HEK293 (cell line): ENCODE data around the gene ABCA12.

ENCODE experiments used
- CTCF ChIA-PET: fragments of 350-600 bp; formaldehyde crosslinking; extraction: SDS; loops from one replicate; lab custom pipeline; 2021; ENCODE audit warnings: antibody characterized with exemption; lab: Yijun Ruan, JAX
- POLR2A ChIA-PET: fragments of 300-600 bp; formaldehyde crosslinking; extraction: SDS; loops from one replicate; lab custom pipeline; 2020; ENCODE audit warnings: antibody characterized with exemption, inconsistent platforms; lab: Yijun Ruan, JAX
- H3K27ac ChIP-seq: fragments of 200-500 bp; sonication (Bioruptor generic); 2 replicates; pipeline ENCODE4 v1.5.1; 2014; ENCODE audit warnings: low read depth, low read length, control low read depth, inconsistent platforms; ENCODE audit errors: extremely low read depth
- H3K36me3 ChIP-seq, 2 experiments: fragments of 200-500 bp in 1 of 2; sonication (Bioruptor generic) in 1 of 2; 1 replicate in 1 of 2; 2 replicates in 1 of 2; pipeline ENCODE4 v1.5.1; 2014 to 2017; ENCODE audit warnings: inconsistent platforms in 2 of 2, low read length in 2 of 2; ENCODE audit not compliant: control insufficient read depth in 2 of 2, insufficient read depth in 1 of 2
- H3K4me1 ChIP-seq: fragments of 200-500 bp; sonication (Bioruptor generic); 2 replicates; pipeline ENCODE4 v1.5.1; 2014; ENCODE audit warnings: mild to moderate bottlenecking, low read length, inconsistent platforms; ENCODE audit not compliant: control insufficient read depth, insufficient read depth
- H3K4me3 ChIP-seq: 2 replicates; pipeline ENCODE4 v1.5.1; 2011; ENCODE audit warnings: low read depth, mild to moderate bottlenecking, control low read depth, low read length, moderate library complexity
- H3K9me3 ChIP-seq: fragments of 200-500 bp; sonication (Bioruptor generic); 2 replicates; pipeline ENCODE4 v1.5.1; 2014; ENCODE audit warnings: low read depth, low read length, inconsistent platforms; ENCODE audit not compliant: control insufficient read depth, insufficient read depth
- KLF7 ChIP-seq: fragments of 450-650 bp; formaldehyde crosslinking; IDR thresholded peaks from 2 replicates; pipeline ENCODE4 v1.5.1; 2016; ENCODE audit warnings: missing biosample characterization, missing genetic modification characterization, borderline replicate concordance
- ZBTB10 ChIP-seq: fragments of 450-650 bp; formaldehyde crosslinking; IDR thresholded peaks from 2 replicates; pipeline ENCODE4 v1.5.1; 2016; ENCODE audit warnings: missing biosample characterization, missing genetic modification characterization
- ZBTB48 ChIP-seq: fragments of 450-650 bp; formaldehyde crosslinking; IDR thresholded peaks from 2 replicates; pipeline ENCODE4 v1.5.1; 2016; ENCODE audit warnings: missing biosample characterization, missing genetic modification characterization
- ZFP3 ChIP-seq: fragments of 450-650 bp; formaldehyde crosslinking; IDR thresholded peaks from 2 replicates; pipeline ENCODE4 v1.5.1; 2016; ENCODE audit warnings: low read depth, missing biosample characterization, missing genetic modification characterization
- ZNF112 ChIP-seq: fragments of 450-650 bp; formaldehyde crosslinking; IDR thresholded peaks from 2 replicates; pipeline ENCODE4 v1.5.0; 2017; ENCODE audit warnings: missing biosample characterization, missing genetic modification characterization
- ZNF114 ChIP-seq: fragments of 450-650 bp; formaldehyde crosslinking; IDR thresholded peaks from 2 replicates; pipeline ENCODE4 v1.5.0; 2017; ENCODE audit warnings: missing biosample characterization, missing genetic modification characterization
- ZNF169 ChIP-seq: fragments of 450-650 bp; formaldehyde crosslinking; IDR thresholded peaks from 2 replicates; pipeline ENCODE4 v1.5.1; 2016; ENCODE audit warnings: missing biosample characterization, missing genetic modification characterization
- ZNF324 ChIP-seq: fragments of 450-650 bp; formaldehyde crosslinking; IDR thresholded peaks from 2 replicates; pipeline ENCODE4 v1.5.1; 2016; ENCODE audit warnings: missing biosample characterization, missing genetic modification characterization
- ZNF362 ChIP-seq: fragments of 450-650 bp; formaldehyde crosslinking; IDR thresholded peaks from 2 replicates; pipeline ENCODE4 v1.5.1; 2016; ENCODE audit warnings: missing biosample characterization, missing genetic modification characterization
- ZNF560 ChIP-seq: fragments of 450-650 bp; formaldehyde crosslinking; IDR thresholded peaks from 2 replicates; pipeline ENCODE4 v1.5.1; 2017; ENCODE audit warnings: missing biosample characterization, missing genetic modification characterization, borderline replicate concordance
- ZNF561 ChIP-seq: fragments of 450-650 bp; IDR thresholded peaks from 2 replicates; pipeline ENCODE4 v1.5.1; 2018; ENCODE audit warnings: missing biosample characterization, missing genetic modification characterization, borderline replicate concordance
- ZNF629 ChIP-seq: fragments of 450-650 bp; formaldehyde crosslinking; IDR thresholded peaks from 2 replicates; pipeline ENCODE4 v1.5.1; 2017; ENCODE audit warnings: missing biosample characterization, missing genetic modification characterization
- ZNF639 ChIP-seq: fragments of 450-650 bp; formaldehyde crosslinking; IDR thresholded peaks from 2 replicates; pipeline ENCODE4 v1.5.1; 2016; ENCODE audit warnings: missing biosample characterization, missing genetic modification characterization
- ZNF677 ChIP-seq: fragments of 450-650 bp; IDR thresholded peaks from 2 replicates; pipeline ENCODE4 v1.5.0; 2018; ENCODE audit warnings: missing biosample characterization, mild to moderate bottlenecking, missing genetic modification characterization, moderate library complexity
- ZNF776 ChIP-seq: fragments of 450-650 bp; formaldehyde crosslinking; IDR thresholded peaks from 2 replicates; pipeline ENCODE4 v1.5.0; 2017; ENCODE audit warnings: missing biosample characterization, missing genetic modification characterization, borderline replicate concordance
- ZNF785 ChIP-seq: fragments of 450-650 bp; formaldehyde crosslinking; IDR thresholded peaks from 2 replicates; pipeline ENCODE4 v1.5.1; 2016; ENCODE audit warnings: missing biosample characterization, missing genetic modification characterization
- TF ChIP-seq, protein P1 (sequence below): sonication (generic); formaldehyde crosslinking; IDR thresholded peaks from 2 replicates; pipeline ENCODE4 v1.8.1; 2022; ENCODE audit warnings: mild to moderate bottlenecking, moderate library complexity, missing genetic modification reagents
- TF ChIP-seq, protein P2 (sequence below): fragments of 450-650 bp; formaldehyde crosslinking; optimal IDR thresholded peaks from 2 replicates; pipeline ENCODE3; 2016; ENCODE audit warnings: missing biosample characterization, mild to moderate bottlenecking, missing genetic modification characterization
- TF ChIP-seq, protein P3 (sequence below): fragments of 450-650 bp; formaldehyde crosslinking; IDR thresholded peaks from 2 replicates; pipeline ENCODE4 v1.5.1; 2016; ENCODE audit warnings: missing biosample characterization, missing genetic modification characterization, borderline replicate concordance
- TF ChIP-seq, protein P4 (sequence below): fragments of 450-650 bp; IDR thresholded peaks from 2 replicates; pipeline ENCODE4 v1.5.1; 2018; ENCODE audit warnings: missing biosample characterization, mild to moderate bottlenecking, missing genetic modification characterization

Gene ABCA12

GRCh38 chr2:215149894-215150293 is 11.5 kb upstream of the ABCA12 start:
- ChIA-PET CTCF (interaction anchor here (0.5 kb wide), 1 partner anchor 120 kb away, joined by 3 read pairs; no protein-coding TSS in a partner anchor), POLR2A (no interaction called here)

More at GRCh38 chr2:215149894-215150293, 11.5 kb upstream of the ABCA12 start:
- Histone ChIP-seq H3K4me3 (no peak overlapping the region), H3K27ac (no peak overlapping the region), H3K36me3 (no peaks in the 10 kb centered on the region), H3K4me1 (no peaks in the 10 kb centered on the region), H3K9me3 (no peaks in the 10 kb centered on the region)
- no peak for TF ChIP-seq ZNF324
- TF ChIP-seq ZNF629 (tag by site-specific recombination) = no peak
- TF ChIP-seq ZBTB10 = no peak
- TF ChIP-seq ZNF677 (tag by site-specific recombination) = no peak
- no peak for TF ChIP-seq ZNF776
- no peak for TF ChIP-seq ZNF560 (tag by site-specific recombination)
- no peak for TF ChIP-seq ZFP3
- no peak for TF ChIP-seq ZNF112
- no peak for TF ChIP-seq KLF7 (tag by site-specific recombination)
- TF ChIP-seq, protein P1, sequence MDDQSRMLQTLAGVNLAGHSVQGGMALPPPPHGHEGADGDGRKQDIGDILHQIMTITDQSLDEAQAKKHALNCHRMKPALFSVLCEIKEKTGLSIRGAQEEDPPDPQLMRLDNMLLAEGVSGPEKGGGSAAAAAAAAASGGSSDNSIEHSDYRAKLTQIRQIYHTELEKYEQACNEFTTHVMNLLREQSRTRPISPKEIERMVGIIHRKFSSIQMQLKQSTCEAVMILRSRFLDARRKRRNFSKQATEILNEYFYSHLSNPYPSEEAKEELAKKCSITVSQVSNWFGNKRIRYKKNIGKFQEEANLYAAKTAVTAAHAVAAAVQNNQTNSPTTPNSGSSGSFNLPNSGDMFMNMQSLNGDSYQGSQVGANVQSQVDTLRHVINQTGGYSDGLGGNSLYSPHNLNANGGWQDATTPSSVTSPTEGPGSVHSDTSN = no peak
- TF ChIP-seq ZNF169 (tag by site-specific recombination) = no peak
- TF ChIP-seq ZNF785 (tag by site-specific recombination) = no peak
- no peak for TF ChIP-seq ZBTB48
- TF ChIP-seq, protein P2, sequence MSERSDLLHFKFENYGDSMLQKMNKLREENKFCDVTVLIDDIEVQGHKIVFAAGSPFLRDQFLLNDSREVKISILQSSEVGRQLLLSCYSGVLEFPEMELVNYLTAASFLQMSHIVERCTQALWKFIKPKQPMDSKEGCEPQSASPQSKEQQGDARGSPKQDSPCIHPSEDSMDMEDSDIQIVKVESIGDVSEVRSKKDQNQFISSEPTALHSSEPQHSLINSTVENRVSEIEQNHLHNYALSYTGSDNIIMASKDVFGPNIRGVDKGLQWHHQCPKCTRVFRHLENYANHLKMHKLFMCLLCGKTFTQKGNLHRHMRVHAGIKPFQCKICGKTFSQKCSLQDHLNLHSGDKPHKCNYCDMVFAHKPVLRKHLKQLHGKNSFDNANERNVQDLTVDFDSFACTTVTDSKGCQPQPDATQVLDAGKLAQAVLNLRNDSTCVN (tag by site-specific recombination) = no peak
- TF ChIP-seq, protein P3, sequence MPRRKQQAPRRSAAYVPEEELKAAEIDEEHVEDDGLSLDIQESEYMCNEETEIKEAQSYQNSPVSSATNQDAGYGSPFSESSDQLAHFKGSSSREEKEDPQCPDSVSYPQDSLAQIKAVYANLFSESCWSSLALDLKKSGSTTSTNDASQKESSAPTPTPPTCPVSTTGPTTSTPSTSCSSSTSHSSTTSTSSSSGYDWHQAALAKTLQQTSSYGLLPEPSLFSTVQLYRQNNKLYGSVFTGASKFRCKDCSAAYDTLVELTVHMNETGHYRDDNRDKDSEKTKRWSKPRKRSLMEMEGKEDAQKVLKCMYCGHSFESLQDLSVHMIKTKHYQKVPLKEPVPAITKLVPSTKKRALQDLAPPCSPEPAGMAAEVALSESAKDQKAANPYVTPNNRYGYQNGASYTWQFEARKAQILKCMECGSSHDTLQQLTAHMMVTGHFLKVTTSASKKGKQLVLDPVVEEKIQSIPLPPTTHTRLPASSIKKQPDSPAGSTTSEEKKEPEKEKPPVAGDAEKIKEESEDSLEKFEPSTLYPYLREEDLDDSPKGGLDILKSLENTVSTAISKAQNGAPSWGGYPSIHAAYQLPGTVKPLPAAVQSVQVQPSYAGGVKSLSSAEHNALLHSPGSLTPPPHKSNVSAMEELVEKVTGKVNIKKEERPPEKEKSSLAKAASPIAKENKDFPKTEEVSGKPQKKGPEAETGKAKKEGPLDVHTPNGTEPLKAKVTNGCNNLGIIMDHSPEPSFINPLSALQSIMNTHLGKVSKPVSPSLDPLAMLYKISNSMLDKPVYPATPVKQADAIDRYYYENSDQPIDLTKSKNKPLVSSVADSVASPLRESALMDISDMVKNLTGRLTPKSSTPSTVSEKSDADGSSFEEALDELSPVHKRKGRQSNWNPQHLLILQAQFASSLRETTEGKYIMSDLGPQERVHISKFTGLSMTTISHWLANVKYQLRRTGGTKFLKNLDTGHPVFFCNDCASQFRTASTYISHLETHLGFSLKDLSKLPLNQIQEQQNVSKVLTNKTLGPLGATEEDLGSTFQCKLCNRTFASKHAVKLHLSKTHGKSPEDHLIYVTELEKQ (tag by site-specific recombination) = no peak
- no peak for TF ChIP-seq ZNF362
- TF ChIP-seq ZNF639 (tag by site-specific recombination) = no peak
- TF ChIP-seq, protein P4, sequence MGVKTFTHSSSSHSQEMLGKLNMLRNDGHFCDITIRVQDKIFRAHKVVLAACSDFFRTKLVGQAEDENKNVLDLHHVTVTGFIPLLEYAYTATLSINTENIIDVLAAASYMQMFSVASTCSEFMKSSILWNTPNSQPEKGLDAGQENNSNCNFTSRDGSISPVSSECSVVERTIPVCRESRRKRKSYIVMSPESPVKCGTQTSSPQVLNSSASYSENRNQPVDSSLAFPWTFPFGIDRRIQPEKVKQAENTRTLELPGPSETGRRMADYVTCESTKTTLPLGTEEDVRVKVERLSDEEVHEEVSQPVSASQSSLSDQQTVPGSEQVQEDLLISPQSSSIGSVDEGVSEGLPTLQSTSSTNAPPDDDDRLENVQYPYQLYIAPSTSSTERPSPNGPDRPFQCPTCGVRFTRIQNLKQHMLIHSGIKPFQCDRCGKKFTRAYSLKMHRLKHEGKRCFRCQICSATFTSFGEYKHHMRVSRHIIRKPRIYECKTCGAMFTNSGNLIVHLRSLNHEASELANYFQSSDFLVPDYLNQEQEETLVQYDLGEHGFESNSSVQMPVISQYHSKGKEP = no peak
- TF ChIP-seq ZNF561 (tag by site-specific recombination) = no peak
- no peak for TF ChIP-seq ZNF114
